Measurements from ENCODE around the gene RIBC2.

DNA sequence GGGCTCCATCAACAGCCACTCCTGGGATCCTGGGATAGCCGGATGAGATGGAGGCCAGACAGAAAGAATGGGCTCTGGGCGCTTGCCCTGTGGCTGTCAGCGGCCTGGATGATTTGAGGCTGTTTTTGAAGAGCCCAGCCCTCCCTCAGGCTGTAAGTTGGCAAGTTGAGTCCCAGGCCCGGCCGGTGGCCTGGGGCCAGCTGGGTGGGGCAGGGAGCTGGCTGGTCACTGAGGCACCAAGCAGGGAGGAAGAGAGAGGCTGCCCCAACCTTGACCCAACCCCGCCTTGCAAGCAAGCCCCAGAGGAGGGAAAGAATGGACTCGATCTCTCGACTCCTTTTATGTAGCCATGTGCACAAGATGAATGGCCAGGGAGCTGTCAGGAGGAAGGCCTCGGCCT, 34.9 kb downstream of the RIBC2 start:
- TF ChIP-seq CTCF (IDR thresholded peaks at IDR 0.05) (no peak), POLR2A (IDR thresholded peaks at IDR 0.05) (no peak)
